PC-9 (cell line): ENCODE results near the gene GLOD4.

ENCODE experiments used
- EZH2 ChIP-seq: fragments of 200-600 bp; sonication (generic); IDR thresholded peaks from 2 replicates; pipeline ENCODE4 v1.8.0; 2017; ENCODE audit warnings: antibody characterized with exemption, low read depth
- TF ChIP-seq, protein P1 (sequence below): fragments of 200-600 bp; sonication (generic); conservative IDR thresholded peaks from 2 replicates; pipeline ENCODE4 v1.6.1; 2017; ENCODE audit warnings: mixed run types, antibody characterized with exemption, mild to moderate bottlenecking, moderate library complexity

DNA sequence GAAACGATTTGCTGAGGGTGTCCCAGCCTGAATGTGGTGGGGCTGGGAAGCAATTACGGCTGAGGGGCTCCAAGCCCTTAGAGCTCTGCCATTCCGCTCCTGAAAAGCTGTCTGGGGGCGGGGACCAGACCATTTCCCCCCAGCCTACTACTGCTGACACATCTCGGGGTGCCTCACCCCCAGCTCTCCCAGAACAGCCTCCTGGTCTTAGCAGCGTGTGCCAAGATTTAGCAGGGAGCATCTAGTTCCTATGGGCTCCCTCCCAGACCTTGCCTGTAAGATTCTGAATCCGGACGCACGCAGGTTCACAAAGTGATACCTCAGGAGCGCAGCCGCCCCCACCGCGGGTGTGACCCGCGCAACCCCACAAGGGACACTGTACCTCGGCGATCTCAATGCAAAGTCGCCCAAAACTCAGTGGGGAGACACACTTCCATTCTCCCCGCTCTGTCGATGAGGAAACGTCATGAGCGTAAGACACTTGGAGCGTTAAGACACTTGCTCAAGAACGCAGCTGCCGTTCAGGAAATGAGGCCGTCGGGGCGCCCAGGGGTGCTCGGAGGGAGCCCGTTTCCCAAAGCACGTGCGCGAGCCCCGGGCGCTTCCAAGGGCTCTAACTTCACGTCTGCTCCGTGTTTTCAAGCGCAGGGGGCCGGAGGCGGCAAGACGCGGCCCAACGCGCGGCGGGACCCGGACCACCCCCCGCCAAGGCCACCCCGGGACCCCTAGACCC is 30.6 kb downstream of the GLOD4 start:
- TF ChIP-seq, protein P1, sequence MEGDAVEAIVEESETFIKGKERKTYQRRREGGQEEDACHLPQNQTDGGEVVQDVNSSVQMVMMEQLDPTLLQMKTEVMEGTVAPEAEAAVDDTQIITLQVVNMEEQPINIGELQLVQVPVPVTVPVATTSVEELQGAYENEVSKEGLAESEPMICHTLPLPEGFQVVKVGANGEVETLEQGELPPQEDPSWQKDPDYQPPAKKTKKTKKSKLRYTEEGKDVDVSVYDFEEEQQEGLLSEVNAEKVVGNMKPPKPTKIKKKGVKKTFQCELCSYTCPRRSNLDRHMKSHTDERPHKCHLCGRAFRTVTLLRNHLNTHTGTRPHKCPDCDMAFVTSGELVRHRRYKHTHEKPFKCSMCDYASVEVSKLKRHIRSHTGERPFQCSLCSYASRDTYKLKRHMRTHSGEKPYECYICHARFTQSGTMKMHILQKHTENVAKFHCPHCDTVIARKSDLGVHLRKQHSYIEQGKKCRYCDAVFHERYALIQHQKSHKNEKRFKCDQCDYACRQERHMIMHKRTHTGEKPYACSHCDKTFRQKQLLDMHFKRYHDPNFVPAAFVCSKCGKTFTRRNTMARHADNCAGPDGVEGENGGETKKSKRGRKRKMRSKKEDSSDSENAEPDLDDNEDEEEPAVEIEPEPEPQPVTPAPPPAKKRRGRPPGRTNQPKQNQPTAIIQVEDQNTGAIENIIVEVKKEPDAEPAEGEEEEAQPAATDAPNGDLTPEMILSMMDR = no peak
- TF ChIP-seq EZH2 = no peak
